COLO668 (cell line): ENCODE data around the gene PPIAL4G.
"Not testable (repeated sequence)": the region's sequence is repeated elsewhere in the genome, so short reads cannot be mapped to it uniquely, and the experiment has no call there.

ENCODE experiments used
- DNase-seq: peaks from one replicate; lab custom pipeline; 2025; ENCODE audit not compliant: unreplicated experiment; lab: John Stamatoyannopoulos, UW

Gene PPIAL4G

DNA sequence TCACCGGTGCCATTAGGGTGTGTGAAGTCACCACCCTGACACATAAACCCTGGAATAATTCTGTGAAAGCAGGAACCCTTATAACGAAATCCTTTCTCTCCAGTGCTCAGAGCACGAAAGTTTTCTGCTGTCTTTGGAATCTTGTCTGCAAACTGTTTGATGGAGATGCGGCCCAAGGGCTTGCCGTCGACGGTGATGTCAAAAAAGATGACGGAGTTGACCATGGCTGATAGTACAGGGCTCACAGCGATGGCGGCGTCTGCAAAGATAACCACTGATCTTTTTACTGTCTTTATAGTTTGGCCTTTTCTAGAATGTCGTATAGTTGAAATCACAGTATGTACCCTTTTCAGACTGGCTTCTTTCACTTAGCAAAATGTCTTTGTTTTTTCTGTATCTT, at the start of gene PPIAL4G:
PPIAL4G (minus strand) TSS at position 274 of the 400 bp plus-strand sequence; CDS start at position 224, 50 bp downstream.
- not testable (repeated sequence) for DNase-seq

DNA sequence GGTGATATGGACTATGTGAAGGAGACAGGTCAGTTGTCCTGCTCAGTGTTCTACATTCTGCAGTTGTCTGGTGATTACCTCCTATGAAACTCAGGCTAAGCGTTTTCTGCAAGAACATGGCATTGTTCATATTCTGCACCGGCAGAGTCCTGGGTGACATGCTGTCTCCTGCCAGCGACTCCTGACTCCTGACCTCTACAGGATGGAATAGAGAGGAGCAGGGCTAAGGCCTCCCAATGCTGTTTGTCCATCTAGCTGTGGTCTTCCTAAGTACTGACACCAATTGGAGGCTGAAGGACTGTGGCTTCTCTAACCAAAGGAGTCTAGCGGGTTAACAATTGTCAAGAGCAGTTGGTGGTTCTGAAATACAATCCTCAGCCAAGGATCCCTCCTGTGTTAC, 49.1 kb upstream of the PPIAL4G start:
- not testable (repeated sequence) for DNase-seq

DNA sequence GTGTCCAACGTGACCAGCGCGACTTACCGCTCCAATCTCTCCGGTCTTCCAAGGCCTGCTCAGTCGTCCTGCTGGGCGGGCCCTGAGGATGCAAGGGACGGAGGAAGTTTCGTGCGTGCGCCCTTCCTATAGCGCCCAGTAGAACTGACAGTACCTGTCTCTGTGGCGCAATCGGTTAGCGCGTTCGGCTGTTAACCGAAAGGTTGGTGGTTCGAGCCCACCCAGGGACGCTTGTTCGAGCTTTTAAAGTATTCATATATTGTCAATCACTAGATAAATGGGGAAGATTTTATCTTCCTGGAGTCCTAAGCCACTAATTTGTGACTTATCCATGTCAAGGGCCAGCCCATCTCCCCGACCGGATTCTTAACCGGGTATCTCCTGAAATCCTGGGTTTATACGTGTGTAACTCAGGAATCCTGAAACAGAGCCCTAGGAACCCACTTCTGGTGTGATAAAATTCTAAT, 46.0 kb upstream of the PPIAL4G start:
- DNase-seq: peak; percentile 43

DNA sequence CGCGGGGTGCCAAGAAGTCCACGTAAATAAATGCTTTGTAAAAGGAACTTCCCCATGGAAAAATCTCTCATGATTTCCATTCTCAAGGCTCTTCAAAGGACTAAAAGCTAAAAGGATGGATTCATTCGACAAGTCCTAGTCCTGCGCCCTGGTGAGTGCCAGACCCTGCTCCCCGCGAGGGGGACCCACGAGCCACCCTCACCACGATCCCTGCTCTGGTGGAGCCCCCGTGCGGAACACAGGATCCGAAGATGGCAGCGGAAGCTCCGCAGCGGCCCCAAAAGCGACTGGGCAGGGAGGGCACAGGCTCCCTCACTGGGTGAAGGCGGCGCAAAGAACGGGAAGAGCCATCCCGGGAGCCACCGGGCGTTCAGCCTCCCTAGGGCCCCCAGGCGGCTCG, 45.5 kb upstream of the PPIAL4G start:
- not testable (repeated sequence) for DNase-seq

DNA sequence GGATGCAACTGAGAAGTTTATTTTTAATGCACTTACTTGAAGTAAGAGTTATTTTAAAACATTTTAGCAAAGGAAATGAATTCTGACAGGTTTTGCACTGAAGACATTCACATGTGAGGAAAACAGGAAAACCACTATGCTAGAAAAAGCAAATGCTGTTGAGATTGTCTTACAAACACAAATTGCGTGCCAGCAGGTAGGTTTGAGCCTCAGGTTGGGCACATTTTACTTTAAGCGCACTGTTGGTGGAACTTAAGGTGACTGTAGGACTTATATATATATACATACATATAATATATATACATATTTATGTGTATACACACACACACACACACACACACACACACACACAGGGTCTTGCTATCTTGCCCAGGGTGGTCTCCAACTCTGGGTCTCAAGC, 43.5 kb upstream of the PPIAL4G start:
- DNase-seq: not testable (repeated sequence)

DNA sequence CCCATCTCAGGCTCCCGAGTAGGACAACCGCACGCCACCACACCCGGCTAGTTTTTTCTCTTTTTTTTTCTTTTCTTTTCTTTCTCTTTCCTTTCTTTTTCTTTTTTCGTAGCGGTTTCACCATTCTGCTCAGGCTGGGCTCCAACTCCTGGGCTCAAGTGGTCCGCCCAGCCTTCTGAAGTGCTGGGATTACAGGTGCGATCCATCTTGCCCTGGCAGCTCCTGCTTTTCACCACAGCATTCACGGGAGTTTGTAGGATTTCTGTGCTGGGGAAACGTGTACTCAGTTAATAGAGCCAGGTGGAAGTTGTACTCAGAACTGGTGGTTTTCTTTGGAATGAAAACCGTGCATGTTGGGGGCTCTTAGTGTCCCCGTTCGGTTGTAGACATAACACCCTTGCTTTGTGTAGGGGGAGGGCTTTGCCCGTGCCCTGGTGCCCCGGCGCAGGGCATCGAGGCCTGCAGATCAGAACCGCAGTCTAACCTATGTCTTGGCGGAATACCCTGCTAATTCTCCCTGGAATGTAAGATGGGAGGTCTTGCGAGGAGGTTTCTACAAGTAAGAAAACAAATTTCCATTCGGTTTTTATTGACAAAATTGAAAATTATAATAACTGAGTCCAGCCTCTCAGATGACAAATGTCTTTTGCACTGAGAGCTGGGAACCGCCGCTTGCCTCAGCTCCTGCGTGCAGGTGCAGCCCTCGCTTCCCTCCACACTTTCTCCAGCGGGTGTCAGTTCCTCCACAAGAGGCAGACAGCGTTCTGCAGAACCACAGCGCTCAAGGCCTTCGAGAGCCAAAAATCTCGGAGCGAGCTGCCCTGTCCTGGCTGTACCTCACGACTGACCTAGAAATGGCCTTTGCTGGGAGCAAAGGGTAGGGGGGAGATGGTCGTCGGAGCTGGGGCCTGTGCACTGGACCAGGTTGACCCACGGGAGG, 40.4 kb upstream of the PPIAL4G start:
- not testable (repeated sequence) for DNase-seq

DNA sequence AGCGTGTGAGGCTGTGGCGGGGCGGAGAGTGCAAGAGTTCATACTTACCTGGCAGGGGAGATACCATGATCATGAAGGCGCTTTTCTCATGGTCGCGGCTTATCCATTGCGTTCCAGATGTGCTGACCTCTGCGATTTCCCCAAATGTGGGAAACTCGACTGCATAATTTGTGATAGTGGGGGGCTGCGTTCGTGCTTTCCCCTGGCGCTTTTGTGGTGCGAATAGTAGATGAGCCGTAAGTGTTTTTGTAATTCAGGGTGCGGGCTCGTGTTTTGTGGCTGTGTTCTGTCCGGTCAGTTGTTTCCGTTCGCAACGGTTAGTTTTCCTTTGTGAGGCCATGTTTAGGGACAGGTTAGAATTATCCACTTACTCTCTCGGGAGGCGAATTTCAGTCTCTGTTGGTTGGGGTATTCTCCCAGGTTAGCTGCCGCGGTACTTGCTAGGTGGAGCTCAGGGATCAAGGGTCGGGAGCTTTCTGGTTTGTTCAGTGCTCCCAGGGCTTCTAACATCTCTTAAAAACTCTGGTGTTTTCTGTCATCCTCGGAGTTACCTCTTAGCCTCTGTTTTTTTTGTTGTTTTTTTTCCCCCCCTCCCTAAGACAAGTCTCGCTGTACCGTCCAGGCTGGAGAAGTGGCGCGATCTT, 39.6 kb upstream of the PPIAL4G start:
- DNase-seq: peak; percentile 96

DNA sequence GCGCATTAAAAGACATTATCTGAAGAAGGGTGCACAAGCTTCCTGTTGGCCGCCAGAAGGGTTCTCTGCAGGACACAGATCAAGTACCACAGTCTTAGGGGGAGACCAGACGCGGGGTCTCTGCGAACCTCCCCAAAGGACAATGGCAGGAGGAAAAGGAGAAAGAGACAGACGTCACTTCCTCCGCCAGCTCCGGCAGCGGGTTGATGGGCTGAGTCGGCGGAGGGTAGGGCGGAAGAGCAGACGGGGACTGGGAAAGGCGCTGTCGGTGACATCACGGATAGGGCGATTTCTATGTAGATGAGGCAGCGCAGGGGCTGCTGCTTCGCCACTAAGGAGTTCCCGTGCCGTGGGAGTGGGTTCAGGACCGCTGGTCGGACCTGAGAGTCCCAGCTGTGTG, 39.0 kb upstream of the PPIAL4G start:
- peak; percentile 90 for DNase-seq

DNA sequence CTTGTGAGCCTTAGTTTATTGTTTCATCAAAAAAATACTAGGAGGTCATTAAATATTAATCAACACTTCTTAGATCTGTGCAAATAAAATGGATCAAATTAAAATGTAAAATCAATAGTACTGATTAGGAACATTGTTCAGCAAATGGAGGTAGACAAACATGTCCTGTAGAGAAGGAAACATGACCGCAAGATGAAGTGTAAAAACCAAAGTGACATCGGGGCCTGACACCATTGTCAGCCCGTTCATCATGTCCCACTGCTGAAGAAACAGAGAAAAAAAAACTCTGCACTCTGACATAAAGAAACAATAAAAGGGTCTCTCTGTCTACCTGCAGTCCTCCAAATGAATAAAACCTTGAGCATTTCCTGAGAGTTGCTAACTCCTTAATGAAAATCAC, 31.2 kb upstream of the PPIAL4G start:
- not testable (repeated sequence) for DNase-seq

DNA sequence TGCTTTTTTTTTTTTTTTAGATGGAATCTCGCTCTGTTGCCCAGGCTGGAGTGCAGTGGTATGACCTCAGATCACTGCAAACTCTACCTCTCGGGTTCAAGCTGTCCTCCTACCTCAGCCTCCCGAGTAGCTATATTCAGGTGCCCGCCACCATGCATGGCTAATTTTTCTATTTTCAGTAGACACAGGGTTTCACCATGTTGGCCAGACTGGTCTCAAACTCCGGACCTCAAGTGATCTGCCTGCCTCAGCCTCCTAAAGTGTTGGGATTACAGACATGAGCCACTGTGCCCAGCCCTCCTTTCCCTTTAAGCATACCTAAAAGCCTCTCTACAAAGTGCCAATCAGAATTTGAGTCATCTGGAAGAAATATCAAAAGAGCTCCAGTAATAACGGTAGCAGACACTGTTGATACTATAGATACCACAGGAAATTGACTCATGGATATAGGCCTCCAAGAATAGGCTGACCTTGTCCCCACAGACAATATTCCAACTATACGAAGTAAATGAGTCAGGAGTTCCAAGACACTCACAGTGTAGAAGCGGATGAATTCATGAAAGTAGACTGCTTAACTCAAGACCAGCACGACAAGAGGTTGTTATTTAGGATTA, 29.6 kb upstream of the PPIAL4G start:
- not testable (repeated sequence) for DNase-seq

DNA sequence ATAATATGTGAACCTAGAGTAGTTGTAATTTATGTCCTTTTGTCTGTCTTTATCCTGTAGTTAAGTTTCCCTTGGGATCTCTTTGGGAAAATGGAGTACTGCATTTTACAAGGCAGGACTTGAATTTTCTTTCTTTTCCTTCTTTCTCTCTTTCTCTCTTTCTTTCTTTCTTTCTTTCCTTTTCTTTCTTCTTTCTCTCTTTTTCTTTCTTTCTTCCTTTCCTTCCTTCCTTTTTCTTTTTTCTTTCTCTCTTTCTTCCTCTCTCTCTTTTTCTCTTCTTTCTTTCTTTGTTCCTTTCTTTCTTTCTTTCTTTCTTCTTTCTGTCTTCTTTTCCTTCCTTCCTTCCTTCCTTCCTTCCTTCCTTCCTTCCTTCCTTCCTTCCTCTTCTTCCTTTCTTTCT, 10.8 kb upstream of the PPIAL4G start:
- DNase-seq: not testable (repeated sequence)

DNA sequence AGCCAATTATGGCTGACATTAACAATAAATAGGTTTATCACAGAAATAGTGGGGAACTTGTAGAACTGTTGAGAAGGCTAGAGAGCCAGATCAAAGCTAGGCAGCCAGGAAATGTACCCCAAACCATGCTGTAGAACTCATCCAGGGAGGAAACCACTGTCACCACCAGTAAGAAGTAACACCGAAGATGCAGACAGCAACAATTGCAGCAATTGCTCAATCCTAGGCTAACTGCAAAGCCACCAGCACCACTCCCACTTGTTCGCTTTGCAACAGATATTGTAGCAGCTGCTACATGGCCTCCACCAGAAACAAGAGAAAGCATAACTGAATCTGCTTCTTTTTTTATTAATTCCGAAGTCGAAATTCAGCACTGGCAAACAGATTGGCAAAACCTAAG, 2.0 kb downstream of the PPIAL4G start:
- not testable (repeated sequence) for DNase-seq

DNA sequence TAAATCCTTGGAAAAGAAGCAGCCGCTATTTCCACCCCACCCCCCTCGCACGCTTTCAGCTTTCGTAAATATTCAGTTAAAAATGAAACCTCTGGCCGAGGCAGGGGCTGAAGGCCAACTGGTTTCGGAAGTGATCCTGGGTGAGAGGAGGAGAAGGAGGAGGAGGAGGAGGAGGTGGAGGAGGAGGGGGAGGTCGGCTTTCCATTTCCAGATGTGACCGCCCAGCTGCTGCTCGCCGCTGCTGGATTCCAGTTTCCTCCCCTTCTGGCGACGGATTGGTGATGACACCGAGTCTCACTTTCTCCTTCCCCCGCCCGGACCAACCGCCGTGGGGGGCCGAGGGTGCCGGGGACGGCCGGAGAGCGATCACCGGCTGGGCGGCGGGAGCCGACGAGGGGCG, 23.4 kb downstream of the PPIAL4G start:
- DNase-seq: not testable (repeated sequence)

DNA sequence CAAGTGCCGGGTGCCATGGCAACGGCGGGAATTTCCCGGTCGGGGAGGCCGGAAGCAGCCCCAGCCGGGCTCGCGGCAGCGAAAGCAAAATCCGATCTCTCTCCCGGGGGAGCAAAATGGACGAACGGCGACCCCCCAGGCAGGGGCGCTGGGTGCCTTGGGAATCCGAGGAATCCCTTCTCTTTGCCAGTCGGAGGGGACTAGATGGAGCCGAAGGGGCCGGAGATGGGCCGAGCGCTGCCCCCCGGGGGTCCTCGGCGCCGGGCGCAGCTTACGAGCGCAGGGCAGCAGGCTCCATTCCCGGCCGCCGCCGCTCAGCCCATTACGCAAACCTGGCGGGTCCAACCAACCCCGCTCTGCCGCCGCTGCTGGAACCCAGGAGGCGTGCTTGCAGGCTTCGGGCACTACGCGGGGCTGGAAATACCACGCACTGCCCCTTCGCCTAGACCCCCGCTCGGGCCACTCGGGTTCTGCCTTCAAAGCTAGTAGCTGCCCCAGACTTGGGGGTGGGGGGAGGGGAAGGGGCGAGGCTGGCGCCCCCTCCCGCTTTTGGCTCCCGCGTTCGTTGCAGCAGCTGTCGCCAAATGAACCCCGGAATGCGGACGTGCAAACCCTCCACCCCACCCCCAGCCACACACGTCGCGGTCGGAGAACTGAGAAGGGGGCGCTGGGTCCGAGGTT, 24.1 kb downstream of the PPIAL4G start:
- peak; percentile 36 for DNase-seq

DNA sequence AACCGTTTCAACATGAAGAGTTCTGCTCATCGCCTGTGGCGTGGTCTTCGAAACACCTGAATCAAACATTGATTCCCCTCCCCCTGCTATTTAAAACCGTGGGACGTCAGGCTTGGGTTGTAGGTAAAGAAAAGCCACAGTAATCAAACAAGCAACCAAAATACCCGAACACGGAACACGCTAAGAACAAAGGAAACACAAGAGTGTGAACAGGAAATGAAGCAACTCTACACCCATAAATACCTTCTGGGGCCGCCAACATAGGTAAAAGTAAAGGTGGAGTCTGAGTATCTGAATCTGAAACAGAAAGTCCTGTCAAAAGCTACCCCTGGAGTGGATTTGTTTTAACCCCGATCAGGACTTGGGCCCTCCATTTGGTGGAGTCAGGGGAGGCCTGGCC, 24.7 kb downstream of the PPIAL4G start:
- not testable (repeated sequence) for DNase-seq

DNA sequence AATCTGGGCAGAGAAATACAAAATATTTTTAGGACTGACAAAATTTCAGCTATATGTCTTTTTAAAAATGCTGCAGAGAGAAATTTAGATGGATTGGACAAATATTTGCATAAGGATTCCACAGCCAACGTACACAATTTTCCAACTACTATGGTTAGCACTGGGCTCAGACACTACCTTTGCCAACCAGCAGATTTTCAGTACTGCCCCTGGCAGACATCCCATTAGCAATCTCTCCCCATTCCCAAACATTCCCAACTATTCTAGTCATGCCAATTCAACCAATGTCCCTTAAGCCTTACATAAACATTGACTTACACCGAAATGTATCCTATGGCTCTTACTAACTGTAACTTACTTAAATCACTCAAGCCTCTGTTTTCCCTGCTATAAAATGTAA, 30.3 kb downstream of the PPIAL4G start:
- DNase-seq: not testable (repeated sequence)

DNA sequence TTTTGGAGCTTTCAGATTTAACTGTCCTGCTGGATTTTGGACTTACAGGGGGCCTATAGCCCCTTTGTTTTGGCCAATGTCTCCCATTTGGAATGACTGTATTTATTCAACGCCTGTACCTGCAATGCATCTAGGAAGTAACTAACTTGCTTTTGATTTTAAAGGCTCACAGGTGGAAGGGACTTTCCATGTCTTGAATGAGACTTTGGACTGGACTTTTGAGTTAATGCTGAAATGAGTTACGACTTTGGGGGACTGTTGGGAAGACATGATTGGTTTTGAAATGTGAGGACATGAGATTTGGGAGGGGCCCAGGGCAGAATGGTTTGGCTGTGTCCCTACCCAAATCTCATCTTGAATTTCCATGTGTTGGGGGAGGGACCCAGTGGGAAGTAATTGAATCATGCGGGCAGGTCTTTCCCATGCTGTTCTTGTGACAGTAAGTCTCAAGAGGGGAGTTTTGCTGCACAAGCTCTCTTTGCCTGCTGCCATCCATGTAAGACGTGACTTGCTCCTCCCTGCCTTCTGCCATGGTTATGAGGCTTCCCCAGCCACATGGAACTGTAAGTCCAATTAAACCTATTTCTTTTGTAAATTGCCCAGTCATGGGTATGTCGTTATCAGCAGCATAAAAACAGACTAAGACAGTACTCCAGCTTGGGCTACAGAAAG, 43.3 kb downstream of the PPIAL4G start:
- not testable (repeated sequence) for DNase-seq

DNA sequence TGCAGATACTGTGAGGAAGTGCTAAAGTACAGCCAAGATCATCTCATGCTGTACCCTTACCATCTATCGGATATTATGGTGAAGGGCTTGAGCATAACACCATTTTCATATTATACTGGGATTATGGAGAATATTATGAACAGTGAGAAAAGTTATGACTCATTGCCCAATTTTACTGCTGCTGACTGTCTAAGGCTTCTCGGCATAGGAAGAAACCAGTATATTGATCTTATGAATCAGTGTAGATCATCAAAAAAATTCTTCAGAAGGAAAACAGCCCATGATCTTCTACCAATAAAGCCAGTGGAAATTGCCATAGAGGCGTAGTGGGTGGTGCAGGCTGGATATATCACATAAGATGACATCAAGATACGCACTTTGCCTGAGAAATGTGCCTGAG, 47.7 kb downstream of the PPIAL4G start:
- DNase-seq: no peak

DNA sequence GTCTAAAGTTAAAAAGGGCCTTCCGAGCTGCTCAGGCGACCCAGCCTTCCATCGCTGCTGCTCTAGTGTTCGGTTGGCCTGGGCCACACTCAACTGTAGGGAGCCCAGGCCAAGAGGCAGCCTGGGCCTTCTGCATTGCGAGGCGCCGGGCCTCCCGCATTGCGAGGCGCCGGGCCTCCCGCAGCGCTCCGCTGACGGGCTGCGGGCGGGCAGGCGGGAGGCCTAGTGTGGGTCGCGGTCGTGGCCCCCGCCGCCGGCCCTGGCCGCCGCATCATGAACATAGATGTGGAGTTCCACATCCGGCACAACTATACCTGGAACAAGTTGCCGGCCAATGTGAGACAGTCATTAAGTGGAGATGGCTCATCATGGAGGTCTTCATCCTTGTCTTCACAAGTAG, 48.3 kb downstream of the PPIAL4G start:
- DNase-seq: no peak

DNA sequence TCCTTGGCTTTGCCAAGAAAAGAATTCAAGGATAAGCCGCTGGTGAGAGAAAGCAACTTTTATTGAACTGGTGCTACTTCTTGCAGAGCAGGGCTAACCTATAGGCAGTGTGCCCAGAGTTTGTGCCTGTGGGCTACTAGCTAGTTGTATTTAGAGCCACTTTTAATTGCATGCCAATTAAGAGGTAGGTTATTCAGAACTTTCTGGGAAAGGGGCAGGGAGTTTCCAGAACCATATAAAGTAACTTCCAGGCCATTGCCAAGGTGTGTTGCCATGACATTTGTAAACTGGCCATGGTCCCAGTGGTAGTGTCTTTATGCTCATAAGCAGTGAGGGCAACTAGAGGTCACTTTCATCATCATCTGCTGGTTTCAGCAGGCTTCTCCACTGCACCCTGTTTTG, 50.2 kb downstream of the PPIAL4G start:
- DNase-seq: not testable (repeated sequence)
